GM12878 (cell line): ENCODE measurements around the gene FKBP11.

ENCODE experiments used
- ATF7 ChIP-seq: fragments of 450-650 bp; IDR thresholded peaks from 2 replicates; pipeline ENCODE4 v1.6.1; 2016; ENCODE audit warnings: low read depth, mild to moderate bottlenecking
- CBX5 ChIP-seq: sonication (generic); IDR thresholded peaks from 2 replicates; pipeline ENCODE4 v1.6.1; 2016; ENCODE audit warnings: low read depth, moderate library complexity, mild to moderate bottlenecking, inconsistent platforms
- IRF4 ChIP-seq: IDR thresholded peaks from 2 replicates; pipeline ENCODE4 v1.6.1; 2011; ENCODE audit warnings: low read depth, low read length
- POLR2A ChIP-seq: IDR thresholded peaks from 2 replicates; pipeline ENCODE4 v1.6.1; 2011; ENCODE audit warnings: low read depth, mild to moderate bottlenecking, low read length
- POU2F2 ChIP-seq: IDR thresholded peaks from 3 replicates; pipeline ENCODE4 v1.6.1; 2011; ENCODE audit warnings: low read depth, mild to moderate bottlenecking, low read length, borderline replicate concordance
- RCOR1 ChIP-seq: conservative IDR thresholded peaks from 2 replicates; pipeline ENCODE4 v1.6.1; 2012; ENCODE audit warnings: low read depth, low read length, improper control_type of control experiment
- SRF ChIP-seq, 2 experiments: IDR thresholded peaks; 2 replicates each; pipeline ENCODE4 v1.6.1; 2011; ENCODE audit warnings: low read depth in 2 of 2, low read length in 2 of 2, mild to moderate bottlenecking in 1 of 2, moderate library complexity in 1 of 2
- SUZ12 ChIP-seq: fragments of 200-600 bp; sonication (generic); IDR thresholded peaks from one replicate; pipeline ENCODE4 v1.6.1; 2018; ENCODE audit warnings: antibody characterized with exemption, mild to moderate bottlenecking; ENCODE audit not compliant: unreplicated experiment
- YY1 ChIP-seq: IDR thresholded peaks from 2 replicates; pipeline ENCODE4 v1.6.1; 2011; ENCODE audit warnings: low read depth, mild to moderate bottlenecking, low read length
- TF ChIP-seq, protein P1 (sequence below): IDR thresholded peaks from 2 replicates; pipeline ENCODE4 v1.6.1; 2012; ENCODE audit warnings: low read depth, low read length, improper control_type of control experiment

- TF ChIP-seq, protein P1, sequence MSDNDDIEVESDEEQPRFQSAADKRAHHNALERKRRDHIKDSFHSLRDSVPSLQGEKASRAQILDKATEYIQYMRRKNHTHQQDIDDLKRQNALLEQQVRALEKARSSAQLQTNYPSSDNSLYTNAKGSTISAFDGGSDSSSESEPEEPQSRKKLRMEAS = no peak
- no peak for TF ChIP-seq SUZ12
- no peak for TF ChIP-seq IRF4
- no peak for TF ChIP-seq ATF7
- no peak for TF ChIP-seq YY1
- no peak for TF ChIP-seq CBX5
- TF ChIP-seq POLR2A = no peak
- no peak for TF ChIP-seq POU2F2
- no peak for TF ChIP-seq RCOR1
- no peak for TF ChIP-seq SRF (IDR thresholded peaks at IDR 0.05; ENCODE audit: low read depth in 2 of 2, low read length in 2 of 2)
These were observed 7.6 kb upstream of the FKBP11 start for GRCh38 chr12:48932878-48933277.
